ENCODE data around the gene SYS1.

The SYS1 gene

DNA sequence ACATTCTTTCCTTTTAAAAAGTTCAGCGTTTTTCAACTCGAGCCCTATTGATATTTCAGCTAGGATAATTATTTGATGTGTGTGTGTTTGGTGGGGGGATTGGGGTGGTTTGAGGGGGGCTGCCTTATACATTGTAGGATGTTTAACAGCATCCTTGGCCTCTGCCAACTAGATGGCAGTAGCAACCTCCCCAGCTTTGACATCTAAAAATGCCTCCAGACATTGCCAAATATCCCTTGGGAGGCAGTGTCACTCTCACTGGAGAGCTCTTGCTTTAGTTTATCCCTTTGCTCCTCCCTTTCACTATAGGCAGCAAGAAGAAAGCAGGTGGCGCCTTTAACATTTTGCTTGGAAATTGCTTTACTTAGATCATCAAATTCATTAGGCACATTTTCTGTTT, 29.8 kb downstream of the SYS1 start:
- DNase-seq = no peak

DNA sequence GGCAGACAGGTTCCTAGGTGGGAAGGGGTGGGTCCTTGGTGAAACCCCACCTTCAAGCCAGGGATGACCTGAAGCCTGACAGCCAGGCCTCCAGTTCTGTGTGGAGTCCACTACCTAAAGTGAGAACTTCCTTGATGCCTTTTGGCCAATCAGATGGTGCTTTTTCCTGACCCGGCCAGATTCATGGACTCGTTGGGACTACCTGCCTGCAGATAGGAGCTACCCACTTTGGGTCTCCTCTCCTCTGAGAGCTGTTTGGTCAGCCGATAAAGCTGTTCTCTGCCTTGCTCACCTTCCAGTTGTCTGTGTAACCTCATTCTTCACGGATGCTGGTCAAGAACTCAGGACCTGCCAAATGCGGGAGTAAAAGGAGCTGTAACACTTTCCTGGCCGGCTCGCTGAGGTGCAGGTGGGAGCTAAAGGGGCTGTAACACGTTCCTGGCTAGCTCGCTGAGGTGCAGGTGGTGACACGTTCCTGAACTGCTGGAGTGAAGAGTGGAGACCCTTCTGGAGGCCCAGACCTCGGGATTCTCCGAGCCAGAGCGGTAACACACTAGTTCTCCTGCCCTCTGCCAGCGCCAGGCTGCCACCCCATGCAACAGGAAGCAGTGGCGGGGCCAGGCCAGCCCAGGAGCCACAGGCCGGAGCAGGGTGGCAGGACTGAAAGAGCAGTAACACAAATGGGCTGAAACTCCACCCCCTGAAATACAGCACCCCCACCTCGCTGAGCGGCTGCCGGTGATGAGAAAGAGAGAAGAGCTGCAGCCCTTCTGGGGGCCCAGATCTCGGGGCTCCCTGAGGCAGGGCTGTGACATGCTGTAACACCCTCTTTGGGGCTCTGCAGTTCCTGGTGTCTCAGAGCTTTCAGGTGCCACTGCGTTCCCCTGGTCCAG, 31.5 kb downstream of the SYS1 start:
- DNase-seq = no peak

DNA sequence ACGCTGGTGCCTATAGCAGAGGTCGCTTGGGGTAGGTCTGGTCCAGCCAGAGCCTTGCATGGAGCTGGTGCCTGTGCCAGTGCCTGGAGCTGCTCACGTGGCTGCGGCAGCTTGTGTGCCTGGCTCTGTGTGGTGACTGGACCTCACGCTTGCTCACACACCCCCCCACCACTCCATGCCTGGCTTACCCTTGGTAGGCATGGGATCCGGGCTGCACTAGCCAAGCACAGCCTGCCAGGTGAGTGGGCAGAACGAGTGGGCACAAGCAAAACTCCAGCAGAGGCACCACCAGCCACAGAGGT, 32.1 kb downstream of the SYS1 start:
- no peak for DNase-seq

DNA sequence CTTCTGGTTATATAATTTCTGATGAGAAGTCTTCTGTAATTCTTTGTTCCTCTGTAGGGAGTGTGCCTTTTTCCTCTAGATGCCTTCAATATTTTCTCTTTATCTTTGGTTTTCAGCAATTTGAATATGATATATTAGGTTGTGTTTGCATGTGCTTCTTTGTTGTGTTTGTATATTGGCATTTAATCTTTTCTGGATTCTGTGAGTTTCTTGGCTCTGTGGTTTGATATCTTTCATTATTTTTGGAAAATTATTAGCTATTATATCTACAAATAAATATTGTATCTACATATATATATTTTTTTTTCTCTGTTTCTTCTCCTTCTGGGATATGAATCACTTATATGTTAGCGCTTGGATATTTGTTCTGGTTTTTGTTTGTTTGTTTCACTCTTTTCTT, 36.1 kb downstream of the SYS1 start:
- DNase-seq = no peak

GRCh38 chr20:45400346-45401031, 37.5 kb downstream of the SYS1 start:
- no peak for DNase-seq

- DNase-seq = no peak
These were observed 40.0 kb downstream of the SYS1 start for GRCh38 chr20:45402946-45403345.

GRCh38 chr20:45404438-45404837, 41.5 kb downstream of the SYS1 start:
- peak; percentile 62 for DNase-seq

GRCh38 chr20:45405571-45406259, 42.8 kb downstream of the SYS1 start:
- no peak for DNase-seq

DNA sequence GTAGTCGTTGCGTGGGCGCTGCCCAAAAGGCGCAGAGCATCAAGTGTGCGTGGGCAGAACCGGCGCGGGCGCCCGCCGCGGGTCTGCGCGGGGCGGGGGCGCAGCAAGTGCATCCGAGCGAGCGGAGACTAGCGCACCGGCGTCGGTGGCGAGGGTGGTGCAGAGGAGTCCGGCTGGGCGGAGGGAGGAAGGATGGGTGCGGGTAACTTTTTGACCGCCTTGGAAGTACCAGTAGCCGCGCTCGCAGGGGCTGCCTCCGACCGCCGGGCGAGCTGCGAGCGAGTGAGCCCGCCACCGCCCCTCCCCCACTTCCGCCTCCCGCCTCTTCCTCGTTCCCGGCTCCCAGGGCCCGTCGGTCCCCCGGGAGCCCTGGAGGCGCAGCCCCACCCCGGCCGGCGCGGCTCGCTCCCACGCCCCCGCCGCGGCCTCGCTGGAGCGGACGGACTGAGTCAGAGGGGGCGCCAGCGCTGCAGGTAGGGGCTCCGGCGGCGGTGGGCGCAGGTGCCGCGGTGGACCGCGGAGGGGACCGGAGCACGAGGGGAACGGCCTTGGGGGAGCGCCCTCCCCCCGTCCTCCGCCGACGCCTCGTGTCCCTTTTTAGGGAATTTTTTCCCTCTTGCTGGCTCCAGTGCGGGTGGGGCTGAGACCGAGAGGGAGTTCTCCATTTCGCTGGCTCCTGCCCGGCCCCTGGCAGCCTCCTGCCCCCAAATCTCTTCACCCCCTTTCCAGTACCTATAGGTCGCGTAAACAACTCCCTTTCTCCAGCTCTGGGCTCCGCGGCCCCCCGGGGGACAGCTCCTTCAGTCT, 43.5 kb downstream of the SYS1 start:
- no peak for DNase-seq

GRCh38 chr20:45407067-45407745, 44.2 kb downstream of the SYS1 start:
- DNase-seq = no peak

- no peak for DNase-seq
These were observed 45.1 kb downstream of the SYS1 start, which contains the start of gene DBNDD2 for GRCh38 chr20:45407783-45408645. Gene DBNDD2, plus strand, starts transcription at chr20:45408289. Its CDS starts 179 bp downstream, at chr20:45408468.

DNA sequence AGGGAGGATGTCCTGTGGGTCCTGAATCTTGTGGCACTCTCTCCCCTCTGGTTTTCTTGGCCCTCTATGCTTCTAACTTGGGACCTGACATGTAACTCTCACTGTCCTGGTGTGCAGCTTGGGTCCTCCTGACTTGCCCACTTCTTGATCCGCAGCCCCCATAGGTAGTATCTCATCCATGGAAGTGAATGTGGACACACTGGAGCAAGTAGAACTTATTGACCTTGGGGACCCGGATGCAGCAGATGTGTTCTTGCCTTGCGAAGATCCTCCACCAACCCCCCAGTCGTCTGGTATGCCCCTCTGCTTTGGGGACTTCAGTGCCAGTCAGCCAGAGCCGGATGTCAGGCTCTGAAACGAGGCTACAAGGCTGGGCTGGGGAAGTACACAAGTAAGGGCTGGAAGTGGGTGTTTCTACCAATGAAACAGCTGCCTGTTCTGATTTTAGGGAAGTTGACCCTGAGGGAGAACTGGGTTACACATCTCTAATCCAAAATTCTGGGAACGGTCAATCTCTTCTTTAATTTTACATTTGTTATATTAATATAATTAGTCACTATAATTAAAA, 45.8 kb downstream of the SYS1 start:
- DNase-seq = no peak

DNA sequence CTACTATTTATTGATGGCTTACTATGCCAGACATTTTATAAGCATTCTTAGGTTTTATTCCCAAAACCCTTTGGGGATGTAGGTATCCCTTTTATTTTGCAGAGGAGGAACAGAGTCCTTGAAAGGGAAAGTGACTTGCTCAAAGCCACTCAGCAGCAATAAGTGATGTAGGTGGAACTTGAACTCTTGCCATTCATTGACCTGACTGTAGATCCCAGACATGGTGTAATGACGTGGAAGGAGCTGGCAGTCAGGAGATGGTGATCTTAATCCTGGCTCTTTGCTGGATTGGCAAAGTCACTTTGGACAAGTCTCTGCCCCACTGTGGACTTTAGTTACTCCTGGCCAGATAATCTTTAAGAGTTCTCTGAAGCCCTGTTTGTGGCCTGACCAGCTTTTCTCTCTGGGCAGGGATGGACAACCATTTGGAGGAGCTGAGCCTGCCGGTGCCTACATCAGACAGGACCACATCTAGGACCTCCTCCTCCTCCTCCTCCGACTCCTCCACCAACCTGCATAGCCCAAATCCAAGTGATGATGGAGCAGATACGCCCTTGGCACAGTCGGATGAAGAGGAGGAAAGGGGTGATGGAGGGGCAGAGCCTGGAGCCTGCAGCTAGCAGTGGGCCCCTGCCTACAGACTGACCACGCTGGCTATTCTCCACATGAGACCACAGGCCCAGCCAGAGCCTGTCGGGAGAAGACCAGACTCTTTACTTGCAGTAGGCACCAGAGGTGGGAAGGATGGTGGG, 46.7 kb downstream of the SYS1 start:
- DNase-seq = no peak

DNA sequence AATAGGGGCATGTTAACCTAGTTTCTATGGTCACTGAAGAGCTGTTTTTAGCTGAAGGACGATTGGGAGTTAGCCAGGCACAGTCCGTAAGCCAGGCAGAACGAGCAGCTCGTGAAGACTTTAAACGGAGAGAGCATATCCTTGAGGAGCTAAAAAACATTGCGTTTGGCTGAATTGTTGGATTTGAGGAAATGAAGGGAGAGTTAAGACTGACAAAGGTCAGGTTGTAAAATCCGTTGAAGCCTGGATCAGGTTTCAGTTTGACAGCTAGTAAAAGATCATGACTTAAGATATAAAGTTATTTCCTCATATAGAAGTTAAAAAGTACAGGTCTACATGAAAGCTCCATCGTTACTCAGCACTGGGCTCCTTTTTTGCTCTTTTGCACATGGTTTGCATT, 47.9 kb downstream of the SYS1 start:
- no peak for DNase-seq

DNA sequence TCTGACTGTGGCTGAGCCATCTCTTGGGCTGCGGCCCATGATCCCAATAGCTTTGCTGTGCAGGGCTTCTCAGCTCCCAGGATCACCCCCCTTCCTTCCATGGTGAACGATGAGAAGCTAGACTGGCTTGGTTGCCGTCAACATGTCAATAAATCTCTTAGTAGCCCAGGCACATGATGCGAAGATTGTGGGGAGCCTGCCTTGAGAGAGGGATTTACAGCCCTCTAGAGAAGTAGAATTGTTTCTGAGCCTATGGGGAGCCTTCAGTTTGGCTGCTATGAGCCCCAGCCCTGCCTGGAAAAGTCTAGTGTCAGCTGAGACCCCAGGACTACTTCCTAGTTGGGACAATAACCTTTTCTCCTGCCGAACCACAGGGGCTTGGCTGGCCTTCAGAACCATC, 49.7 kb downstream of the SYS1 start:
- DNase-seq = no peak

- no peak for DNase-seq
These were observed 50.5 kb downstream of the SYS1 start for GRCh38 chr20:45413479-45413878.

- peak; percentile 54 for DNase-seq
These were observed 53.1 kb downstream of the SYS1 start, which contains the start of gene PIGT for GRCh38 chr20:45415822-45416637. Gene PIGT, plus strand, starts transcription at chr20:45416141. Its CDS starts 16 bp downstream, at chr20:45416157.

DNA sequence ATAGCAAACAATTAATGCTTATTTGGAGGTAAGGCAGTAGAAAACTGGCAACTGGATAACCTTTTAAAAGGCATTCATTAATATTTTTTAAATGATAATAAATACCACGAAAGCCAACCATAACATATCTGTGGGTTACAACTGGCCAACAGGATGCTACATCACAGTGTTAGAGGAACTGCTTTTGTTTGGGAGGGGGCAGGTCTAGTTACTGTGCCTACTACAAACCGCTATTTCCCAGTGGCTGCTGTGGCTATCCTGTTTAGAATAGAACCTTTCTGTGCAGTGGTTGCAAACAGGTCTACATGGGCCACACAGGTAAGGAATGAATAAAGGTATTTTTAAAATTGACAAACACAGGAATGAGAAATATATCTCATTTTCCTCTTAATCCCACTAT, 54.0 kb downstream of the SYS1 start:
- DNase-seq = no peak
